Bronchial epithelial cell (primary cell): ENCODE results near the gene TAAR8. TPM values are rescaled to one million over a fixed set of nuclear protein-coding genes. Genes with fewer than 3 reads are reported as not detected.

Source experiments
- DNase-seq: peaks from one replicate; pipeline ENCODE4 v3.0.0-alpha.2; 2010; ENCODE audit warnings: low read depth
- FAIRE-seq: peaks from 2 replicates; lab custom pipeline; 2011; peaks lifted over from hg19 to GRCh38; lab: Jason Lieb, UNC
- H3K27me3 ChIP-seq: 2 replicates; pipeline ENCODE4 v1.5.1; 2011; ENCODE audit warnings: low read length; ENCODE audit not compliant: control insufficient read depth, insufficient read depth
- H3K36me3 ChIP-seq: 2 replicates; pipeline ENCODE4 v1.5.1; 2011; ENCODE audit warnings: low read length; ENCODE audit not compliant: control insufficient read depth, insufficient read depth
- H3K4me3 ChIP-seq: 2 replicates; pipeline ENCODE4 v1.5.1; 2011; ENCODE audit warnings: mild to moderate bottlenecking, low read depth, low read length, control low read depth
- CTCF ChIP-seq: IDR thresholded peaks from 2 replicates; pipeline ENCODE4 v1.5.1; 2011; ENCODE audit warnings: mild to moderate bottlenecking, moderate library complexity, low read length, control low read depth, inconsistent platforms; ENCODE audit not compliant: insufficient read depth, severe bottlenecking
- total RNA-seq: library from RNA; depleted of rRNA; stranded (reverse); fragments of >200 nt; gene quantifications from 2 replicates; pipeline ENCODE4 v1.2.1, GENCODE V29; 2014

The TAAR8 gene
- total RNA-seq, 1 donor from 2014 or later, result not detected

DNA sequence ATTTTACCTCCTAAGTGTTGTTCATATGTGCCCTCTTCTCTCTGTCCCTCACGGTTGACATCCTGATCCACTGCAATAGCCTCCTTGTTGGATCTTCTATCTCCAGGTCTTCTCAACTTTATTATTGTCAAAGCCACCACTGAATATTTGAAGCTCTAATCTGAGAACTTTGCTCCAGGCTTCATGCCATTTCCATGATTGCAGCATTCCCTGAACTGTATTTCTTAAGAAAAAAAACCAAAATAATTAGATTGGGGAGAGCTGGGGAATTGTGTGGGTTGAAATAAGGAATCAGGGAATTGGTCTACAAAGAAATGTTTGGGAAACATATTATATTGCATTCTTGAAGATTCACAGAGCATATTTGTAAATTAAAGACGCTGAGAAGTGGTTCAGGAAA lies 37.1 kb upstream of the TAAR8 start:
- no peak for FAIRE-seq
- no peaks in the 10 kb centered on the region for H3K36me3 ChIP-seq
- no peak for DNase-seq
- no peak overlapping the region for H3K4me3 ChIP-seq
- no peak for TF ChIP-seq CTCF
- H3K27me3 ChIP-seq, result no peaks in the 10 kb centered on the region

DNA sequence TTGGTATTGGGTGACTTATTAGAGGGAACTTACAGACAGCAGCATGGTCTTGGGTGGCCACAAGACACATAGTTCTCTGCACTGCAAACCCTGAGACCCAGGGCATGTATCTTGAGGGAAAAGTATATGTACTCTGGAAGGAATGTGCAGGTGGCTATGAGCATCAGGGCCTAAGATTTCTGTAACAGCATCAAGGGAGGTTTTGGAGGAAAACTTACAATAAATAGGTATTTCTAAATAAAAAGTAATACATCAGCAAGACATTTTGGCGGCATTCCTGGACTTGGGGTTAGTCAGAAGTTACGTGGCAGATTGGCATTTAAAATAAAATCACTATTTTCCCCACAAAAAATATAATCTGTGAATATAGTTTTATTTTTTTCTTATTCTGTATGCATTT lies 31.5 kb upstream of the TAAR8 start:
- FAIRE-seq (no peak), DNase-seq (no peak)
- no peaks in the 10 kb centered on the region for H3K36me3 ChIP-seq
- no peak overlapping the region for H3K4me3 ChIP-seq
- H3K27me3 ChIP-seq, result no peaks in the 10 kb centered on the region
- TF ChIP-seq CTCF, result no peak

- DNase-seq, result no peak
- Histone ChIP-seq H3K27me3 (no peaks in the 10 kb centered on the region), H3K4me3 (no peak overlapping the region), H3K36me3 (no peaks in the 10 kb centered on the region)
- no peak for TF ChIP-seq CTCF
- FAIRE-seq, result no peak
Observed at GRCh38 chr6:132524646-132525045, 27.8 kb upstream of the TAAR8 start.

DNA sequence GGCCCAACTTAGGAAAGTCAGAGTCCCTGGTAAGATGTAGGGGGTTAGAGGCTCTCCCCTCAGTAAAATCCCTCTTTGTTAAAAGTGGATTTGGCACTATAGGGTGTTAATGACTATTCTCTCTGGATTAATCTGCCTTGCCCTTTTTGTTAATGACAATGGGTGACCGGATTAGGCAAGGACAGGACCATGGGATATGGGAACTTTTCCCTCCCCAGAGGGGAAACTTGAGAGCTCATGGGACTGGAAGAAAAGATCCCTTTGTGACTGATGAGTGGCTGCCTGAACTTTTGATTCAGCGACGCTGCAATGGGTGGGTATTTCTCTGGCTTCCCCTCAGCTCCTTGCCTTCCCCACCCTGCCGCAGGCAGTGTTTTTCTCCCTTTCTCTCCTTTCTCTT lies 26.6 kb upstream of the TAAR8 start:
- Histone ChIP-seq H3K4me3 (no peak overlapping the region), H3K36me3 (no peaks in the 10 kb centered on the region), H3K27me3 (no peaks in the 10 kb centered on the region)
- TF ChIP-seq CTCF, result no peak
- DNase-seq (no peak), FAIRE-seq (no peak)

DNA sequence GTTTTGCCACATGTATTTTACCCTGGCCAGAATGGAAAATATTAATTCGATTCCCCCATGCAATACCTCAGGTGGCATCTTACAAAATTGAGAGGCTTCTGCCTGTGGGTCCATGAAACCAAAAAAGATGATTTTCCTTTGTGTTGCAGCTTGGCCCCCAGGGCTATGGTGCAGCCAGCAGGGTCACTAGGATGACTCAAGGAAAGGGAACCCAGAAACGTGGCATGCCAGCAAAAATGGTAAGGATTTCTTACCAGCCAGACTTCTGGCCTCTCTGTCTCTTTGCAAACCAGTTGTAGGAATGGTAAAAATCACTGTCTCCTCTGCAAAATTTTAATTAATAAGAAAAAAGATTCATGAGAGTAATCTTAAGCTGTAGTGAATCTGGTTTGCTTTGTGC lies 26.0 kb upstream of the TAAR8 start:
- no peak for TF ChIP-seq CTCF
- no peaks in the 10 kb centered on the region for H3K36me3 ChIP-seq
- FAIRE-seq (no peak), DNase-seq (no peak)
- H3K4me3 ChIP-seq, result no peak overlapping the region
- no peaks in the 10 kb centered on the region for H3K27me3 ChIP-seq

GRCh38 chr6:132527791-132528190 lies 24.7 kb upstream of the TAAR8 start:
- no peak for TF ChIP-seq CTCF
- DNase-seq (peak; percentile 48), FAIRE-seq (no peak)
- Histone ChIP-seq H3K27me3 (no peaks in the 10 kb centered on the region), H3K4me3 (no peak overlapping the region), H3K36me3 (no peaks in the 10 kb centered on the region)
